ENCODE results near the gene THUMPD3.
A peak's percentile ranks its signal among the peaks of the same experiment; 100 is the strongest.

THUMPD3 gene

DNA sequence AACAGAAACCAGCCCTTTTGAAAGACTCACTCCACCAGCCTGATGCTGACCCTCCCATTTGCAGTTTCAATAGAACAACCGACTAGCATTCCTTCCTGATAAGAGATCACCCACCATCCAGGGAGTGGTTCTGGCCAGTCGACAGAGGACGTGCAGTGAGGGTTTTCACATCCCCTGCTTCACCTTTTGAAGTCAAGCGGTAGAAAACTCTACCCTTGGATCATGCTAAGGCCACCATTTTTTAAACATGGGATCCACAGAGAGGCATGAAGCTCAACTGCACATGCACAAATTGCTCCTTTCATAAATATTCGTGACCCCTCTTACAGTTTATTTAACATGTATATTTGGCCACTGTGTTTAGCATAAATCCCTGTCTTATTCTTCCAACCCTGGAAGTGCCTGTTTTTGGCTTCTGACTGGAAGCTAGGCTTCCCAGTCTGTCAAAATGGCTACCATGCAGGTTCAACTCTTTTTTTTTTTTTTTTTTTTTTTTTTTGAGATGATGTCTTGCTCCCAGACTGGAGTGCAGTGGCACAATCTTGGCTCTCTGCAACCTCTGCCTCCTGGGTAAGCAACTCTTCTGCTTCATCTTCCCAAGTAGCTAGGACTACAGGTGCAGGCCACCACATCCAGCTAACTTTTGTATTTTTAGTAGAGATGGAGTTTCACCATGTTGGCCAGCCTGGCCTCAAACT is 1.0 kb upstream of the THUMPD3 start:
- no peak for DNase-seq

DNA sequence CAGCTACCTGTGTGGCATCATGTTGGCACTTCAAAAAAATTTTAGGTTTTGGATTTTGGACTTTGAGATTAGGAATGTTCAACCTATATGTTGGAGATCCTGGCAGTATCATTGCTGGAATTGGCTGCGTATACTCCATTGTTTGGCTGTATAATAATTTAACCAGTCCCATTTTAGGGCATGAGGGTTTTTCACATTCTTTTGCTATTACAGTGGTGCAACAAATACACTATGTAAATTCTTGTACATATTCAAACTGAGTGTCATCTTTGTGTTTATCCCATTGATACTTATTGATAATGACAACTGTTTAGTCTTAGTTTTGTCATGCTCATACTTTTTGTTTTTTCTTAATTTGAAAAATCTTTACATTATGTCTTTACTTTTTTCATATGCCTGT is 6.7 kb downstream of the THUMPD3 start:
- no peak for DNase-seq

DNA sequence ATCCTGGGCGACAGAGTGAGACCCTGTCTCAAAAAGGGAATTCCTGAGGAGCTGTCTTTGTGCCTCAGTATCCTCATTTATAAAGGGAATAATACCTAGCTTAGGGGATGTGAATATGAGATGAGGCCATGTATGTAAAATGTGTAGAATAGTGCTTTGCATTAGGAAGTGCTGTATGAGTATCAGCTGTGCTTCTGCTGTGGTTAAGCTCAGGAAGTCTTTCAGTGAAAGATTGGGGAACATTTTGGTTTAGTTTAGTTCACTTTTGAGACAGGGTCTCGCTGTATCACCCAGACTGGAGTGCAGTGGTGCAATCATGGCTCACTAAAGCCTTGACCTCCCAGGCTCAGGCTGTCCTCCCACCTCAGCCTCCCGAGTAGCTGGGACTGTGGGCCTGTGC is 10.6 kb downstream of the THUMPD3 start:
- no peak for DNase-seq

DNA sequence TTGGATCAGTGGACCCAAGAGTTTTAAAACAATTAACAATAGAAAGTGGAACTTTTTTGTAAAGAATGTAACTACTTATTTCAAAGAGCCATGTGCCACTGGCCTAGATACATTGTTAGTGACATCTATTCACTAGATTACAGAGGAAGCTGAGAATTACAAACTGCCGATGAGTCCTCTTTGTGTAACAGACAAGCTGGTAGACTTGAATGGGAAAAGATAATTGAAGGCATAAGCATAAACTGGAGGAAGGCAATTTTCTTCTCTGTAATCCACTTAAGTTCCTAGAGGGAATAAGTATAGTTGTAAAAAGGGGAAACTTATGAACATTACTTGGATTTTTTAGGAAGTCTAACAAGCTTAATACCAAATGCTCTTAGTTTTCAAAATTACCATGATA is 15.1 kb downstream of the THUMPD3 start:
- no peak for DNase-seq

DNA sequence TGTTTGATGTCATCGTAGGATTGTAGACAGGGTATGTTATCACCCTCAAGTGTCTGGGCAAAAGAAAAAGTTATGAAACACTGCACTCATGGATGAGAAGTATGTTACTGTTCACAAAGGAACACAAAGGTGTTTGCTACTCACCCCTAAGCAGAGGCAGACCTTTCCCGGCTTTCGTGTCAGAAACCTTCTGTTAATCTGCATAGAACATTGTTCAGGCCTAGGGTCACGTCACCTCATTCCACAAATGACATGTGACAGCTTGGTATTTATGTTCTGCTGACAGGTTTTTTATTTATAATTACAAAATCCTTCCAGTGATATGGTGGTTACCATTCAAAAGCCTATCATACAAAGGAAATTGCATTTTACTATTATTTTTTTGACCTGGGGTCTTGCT is 16.5 kb downstream of the THUMPD3 start:
- no peak for DNase-seq

DNA sequence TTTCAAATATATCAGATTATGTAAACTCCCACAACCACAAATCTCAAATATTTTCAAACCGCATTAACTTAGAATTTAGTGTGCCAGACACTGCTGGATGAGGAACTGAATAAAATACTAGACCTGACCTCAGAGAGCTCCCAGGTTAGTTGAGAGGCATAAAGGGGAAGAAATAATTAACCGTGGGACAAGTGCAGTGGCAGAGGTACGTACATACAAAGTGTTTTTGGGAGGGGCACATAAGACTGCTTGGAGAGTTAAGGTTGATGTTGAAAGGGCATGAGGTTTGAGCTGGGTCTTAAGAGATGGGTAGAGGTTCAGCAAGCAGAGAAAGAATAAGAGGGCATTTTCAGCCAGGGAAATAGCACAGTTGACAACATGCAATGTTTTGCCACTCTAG is 17.2 kb downstream of the THUMPD3 start:
- DNase-seq, result no peak

DNA sequence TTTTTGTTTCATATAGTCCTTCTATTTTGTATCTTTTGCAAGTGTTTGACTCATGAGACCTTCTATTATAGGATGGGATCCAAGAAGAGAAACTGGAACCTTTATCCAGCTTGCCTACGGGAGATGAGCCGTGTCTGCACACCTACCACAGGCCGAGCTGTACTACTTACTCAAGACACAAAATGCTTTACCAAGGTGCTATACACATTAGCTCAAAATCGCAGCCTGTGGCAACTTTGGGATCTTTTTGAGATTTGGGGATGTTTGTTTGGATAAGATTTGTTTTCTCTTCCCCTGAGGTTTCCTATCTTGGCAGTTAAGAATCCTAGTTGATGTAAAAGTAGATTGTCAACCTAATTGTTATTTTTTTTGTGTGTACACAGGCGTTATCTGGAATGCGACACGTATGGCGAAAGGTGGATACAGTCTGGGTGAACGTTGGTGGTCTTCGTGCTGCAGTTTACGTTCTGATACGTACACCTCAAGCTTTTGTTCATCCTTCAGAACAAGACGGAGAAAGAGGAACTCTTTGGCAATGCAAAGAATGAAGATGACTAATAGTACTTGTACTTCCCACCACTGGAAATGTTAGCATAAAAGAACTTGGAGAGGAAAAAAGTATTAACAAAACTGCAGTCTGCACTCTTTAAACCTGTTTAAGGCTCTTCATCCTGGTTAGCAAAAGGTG is 21.4 kb downstream of the THUMPD3 start:
- peak; percentile 28 for DNase-seq

DNA sequence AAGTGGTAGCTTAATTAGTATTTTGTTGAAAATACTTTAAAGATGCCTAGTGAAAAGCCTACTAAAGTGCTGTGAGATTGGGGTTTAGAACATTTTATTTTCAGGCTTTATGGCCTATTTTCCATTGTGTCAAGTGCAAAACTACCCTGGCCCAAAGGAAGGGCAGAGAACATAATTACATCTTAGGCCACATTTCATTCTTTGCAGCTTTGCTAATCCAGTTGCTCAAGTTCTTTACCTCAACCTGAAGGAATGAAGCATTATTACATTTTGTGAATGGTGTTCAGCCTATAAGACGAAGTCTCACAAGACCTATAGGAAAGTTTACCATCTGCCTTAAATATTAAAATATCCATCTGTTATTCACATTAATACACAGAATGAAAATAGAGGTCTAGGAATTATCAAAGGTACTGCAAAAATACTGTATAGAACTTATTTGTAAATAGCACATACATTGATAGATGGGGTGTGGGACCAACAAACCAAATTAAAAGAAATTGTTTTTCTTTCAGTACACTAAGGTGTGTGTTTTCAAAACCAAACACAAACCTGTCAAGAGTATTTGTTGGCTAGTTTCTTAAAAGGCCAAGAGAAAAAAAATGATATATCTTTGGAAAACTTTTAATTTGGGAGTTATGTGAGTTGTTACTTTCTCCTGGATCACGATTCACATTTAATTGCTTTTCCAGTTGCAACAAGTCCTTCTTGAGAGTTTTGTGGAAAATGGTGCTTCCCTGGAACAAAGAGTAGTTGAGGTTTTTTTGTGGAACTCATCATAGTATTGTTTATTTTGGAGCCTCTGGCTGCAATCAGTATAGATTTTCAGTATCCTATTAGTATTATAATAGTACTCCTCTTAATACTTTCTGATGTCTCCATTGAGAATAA is 22.6 kb downstream of the THUMPD3 start:
- no peak for DNase-seq

DNA sequence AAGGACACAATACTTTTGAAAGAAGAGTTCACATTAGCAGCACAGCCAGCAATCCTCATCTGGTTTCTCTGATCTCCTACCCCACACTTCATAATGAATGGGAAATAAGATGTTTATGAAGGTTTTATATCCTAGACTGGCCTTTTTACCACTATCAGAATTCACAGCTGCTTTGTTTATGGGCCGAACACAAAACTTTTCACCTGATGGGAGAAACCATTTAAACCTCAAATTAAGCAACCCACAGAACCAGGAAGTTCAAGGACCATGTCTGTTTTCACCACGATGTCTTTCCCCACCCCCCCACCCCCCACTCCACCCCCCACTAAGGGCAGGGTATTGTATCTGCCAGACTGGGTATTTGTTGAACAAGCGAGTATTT is 23.2 kb downstream of the THUMPD3 start:
- DNase-seq, result no peak

DNA sequence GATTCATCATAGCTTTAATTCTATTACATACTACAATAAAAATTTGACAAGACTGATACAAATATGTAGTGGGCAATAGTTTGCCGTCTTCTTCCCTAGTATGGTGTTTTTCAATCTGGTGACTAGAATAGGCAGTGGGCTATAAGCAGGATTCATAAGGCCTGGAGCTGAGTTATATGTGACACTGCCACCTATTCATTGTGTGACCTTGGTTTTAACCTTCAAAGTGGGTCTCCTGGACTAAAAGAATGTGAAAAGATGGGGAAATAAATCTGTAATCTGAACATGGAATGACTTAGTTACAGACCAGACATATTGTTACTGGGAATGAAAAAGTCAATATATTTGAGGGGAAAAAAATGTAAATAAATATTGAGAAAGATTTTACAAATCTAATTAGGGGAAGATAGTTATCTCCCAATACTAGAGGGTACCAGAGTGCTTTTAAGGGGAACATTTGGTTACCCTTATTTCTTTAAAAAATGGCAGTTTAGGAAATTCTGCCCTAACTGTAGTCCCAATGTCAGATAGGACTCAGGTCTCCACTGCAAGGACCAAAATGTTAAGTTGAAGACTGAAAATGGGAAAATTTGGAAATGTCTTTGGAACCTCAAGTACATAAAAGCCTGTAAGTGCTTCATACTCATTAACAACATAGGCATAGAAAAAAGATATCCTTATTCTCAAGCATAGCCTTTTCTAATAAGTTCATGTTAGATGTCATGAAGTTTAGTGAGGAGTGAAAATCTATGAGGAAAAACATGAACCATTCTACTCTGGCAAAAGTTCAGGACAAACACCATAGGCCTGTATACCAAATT is 23.9 kb downstream of the THUMPD3 start:
- DNase-seq, result no peak

DNA sequence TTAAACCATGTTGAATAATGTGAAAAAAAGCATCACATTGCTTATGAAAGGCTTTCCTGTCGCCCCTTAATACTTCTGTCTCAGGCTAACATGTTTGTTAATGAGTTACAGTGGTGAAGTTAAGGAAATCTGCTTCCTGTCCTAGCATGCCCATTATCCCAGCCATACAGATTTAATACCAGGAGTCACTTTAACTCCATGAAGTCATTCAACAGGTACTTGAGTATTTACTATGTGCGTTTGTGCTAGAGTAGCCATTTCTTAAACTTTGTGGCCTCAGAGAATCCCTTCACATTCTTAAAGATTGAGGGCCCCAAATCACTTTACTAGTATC is 24.4 kb downstream of the THUMPD3 start:
- no peak for DNase-seq

DNA sequence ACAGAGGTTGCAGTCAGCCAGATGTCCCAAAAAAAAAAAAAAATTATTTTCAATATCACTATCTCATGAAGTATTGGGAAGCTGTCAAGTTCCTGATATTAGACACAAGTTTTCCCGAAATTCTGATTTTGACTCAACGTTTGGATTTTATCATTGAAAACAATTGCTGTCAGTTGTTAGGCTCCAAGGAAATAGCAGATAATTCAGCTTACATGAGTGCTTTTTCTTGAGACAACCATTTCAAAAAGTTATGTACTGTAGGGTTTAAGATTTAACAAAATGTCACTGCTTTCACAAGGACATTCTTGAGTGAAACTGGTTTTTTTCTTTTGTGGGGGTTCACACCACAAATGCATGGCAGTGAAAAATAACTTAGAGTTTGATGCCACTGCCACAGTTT is 25.3 kb downstream of the THUMPD3 start:
- DNase-seq, result no peak

DNA sequence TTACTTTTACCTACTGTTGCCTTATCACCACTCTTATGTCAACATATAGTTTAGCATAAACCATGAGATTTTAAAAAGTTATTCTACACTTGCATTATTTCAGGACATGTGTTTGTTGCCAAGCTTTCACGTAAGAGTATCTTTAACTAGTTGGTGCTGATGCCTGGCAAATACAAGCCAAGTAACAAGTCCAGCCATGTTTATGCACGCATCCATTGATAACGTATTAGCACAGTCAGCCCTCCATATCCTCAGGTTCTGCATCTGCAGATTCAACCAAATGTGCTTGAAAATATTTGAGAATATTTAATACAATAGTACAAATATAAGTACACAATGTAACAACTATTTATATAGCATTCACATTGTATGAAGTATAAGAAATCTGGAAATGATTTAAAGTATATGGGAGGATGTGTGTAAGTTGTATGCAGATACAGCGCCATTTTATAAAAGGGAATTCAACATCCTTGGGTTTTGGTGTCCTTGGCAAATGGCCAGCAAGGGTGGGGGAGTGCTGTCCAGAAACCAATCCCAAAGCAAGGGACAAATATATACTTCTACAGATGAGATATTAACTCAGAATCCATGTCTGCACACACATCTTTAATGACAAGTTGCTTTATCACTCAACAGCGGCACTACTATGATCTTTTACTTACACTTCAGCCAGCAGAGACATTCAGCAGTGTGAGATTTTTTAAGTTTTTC is 25.9 kb downstream of the THUMPD3 start:
- DNase-seq, result no peak

DNA sequence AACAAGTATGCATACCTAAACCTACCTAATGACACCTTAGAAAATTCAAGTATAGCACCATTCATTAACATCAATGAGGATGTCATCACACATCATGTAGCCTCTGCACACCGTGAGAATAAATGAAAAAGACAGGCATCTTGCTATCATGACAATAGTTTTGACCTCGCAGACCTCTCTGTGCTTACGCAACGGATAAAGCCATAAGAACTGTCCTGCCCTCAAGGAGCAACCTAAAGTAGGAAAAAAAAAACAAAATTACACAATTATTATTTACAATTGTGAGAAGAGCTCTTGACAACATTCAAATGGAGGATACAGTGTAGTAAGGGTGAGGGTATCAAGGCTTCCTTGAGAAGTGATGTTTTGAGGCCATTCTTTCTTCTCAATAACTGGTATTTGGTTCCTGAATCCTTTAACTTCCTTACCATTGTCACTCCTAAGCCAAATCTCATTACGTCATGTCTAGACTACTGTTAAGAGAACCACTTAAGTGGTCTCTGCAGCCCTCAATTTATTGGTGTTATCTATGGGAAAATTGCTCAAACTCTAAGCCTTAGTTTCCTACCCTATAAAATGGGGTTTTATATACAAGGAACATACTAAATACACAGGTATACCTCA is 27.5 kb downstream of the THUMPD3 start:
- DNase-seq, result no peak

DNA sequence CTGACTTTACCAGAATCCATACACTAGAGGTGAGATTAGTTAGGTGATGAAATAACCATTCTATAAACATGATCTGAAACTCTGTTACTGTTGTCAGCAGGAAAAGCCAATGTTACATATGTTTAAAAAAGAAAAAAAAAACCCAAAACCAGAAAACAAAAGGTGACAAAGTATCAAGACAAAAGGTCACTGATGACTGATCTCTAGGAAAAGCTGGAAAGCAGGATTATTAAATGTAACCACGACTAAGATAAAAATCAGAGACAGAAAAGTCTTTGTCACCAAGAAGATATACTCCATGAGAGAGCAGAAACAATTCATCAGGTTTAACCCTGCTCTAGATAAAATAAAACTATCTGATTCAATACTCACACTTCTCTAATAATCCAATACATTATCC is 29.2 kb downstream of the THUMPD3 start:
- no peak for DNase-seq

DNA sequence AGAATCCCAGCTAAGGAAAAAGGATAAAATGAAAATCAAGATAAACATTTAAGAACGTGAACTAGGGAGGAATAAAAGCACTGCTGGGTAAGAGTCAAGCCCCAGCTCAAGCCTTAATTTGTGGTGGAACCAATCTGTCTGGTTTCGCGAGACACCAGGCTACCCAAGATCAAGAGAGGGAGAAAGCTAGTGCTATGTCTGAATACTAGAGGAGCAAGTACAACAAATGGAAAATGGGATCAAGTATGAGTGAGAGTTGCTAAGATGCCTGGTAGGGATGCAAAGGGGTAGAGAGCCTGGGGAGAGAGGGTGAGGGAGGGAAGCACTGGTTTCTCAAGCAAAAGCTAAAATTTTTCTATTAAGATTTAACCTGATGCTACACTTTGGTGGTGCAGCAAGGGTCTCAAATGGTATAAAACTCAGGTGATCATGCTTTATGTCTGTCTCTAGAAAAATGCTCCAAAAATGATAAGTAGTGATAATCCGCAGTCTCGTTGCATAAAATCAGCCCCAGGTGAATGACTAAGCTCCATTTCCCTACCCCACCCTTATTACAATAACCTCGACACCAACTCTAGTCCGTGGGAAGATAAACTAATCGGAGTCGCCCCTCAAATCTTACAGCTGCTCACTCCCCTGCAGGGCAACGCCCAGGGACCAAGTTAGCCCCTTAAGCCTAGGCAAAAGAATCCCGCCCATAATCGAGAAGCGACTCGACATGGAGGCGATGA is 32.9 kb downstream of the THUMPD3 start:
- no peak for DNase-seq

DNA sequence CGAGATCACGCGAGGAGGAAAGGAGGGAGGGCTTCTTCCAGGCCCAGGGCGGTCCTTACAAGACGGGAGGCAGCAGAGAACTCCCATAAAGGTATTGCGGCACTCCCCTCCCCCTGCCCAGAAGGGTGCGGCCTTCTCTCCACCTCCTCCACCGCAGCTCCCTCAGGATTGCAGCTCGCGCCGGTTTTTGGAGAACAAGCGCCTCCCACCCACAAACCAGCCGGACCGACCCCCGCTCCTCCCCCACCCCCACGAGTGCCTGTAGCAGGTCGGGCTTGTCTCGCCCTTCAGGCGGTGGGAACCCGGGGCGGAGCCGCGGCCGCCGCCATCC is 33.4 kb downstream of the THUMPD3 start:
- DNase-seq, result peak; percentile 98

DNA sequence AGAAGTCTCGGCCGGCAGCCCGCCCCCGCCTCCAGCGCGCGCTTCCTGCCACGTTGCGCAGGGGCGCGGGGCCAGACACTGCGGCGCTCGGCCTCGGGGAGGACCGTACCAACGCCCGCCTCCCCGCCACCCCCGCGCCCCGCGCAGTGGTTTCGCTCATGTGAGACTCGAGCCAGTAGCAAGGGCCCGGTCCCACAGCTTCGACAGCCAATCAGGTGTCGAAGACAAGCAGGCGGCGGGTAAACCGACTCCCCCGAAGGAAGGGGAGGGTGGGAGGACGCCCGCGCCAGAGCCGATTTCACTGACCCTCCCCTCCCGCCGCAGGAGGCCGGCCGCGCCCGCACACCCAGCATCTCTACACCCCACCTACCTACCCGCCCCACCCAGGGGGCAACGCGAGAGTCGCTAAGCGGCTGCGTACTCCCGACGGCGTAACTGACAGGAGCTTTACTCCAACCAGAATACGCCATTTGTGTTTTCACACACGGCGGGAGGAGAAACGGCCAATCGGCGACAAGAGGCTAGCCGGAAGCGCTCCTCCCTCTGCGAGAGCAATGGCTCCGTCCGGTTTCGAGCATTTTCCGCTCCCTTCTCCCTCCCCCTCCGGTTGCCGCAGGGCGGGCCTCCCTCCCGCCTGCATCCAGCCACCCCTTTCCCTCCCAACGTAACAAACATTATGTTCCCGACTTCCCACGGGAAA is 33.9 kb downstream of the THUMPD3 start:
- DNase-seq, result peak; percentile 100

DNA sequence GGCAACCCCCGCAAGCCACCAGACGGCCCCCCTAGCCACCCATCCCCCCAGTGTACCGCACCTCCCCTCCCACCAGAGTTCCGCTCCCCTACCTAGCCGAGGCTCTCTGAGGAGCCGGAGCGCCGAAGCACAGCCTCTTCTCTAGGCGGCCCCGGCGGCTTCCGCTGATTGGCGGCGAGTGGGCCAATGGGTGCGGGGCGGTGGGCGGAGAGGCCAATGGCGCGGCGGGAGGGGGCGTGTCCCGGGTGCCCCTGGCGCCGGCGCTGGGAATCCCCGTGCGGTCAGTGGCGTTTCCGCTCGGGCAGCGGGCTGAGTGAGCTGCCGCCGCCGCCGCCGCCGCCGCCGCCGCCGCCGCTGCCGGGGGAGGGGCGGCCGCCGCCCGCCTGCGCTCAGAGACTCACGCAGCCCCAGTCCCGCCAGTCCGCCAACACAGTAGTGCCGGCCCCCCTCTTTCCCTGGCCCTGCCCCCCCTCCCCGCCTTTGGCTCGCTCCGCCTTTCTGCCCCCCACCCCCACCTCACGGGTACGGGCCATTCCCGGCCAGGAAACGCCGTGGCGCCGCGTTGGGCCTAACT is 34.6 kb downstream of the THUMPD3 start, which contains the start of gene SETD5:
SETD5 (plus strand) TSS at position 284 of the 574 bp plus-strand sequence. CDS start 31,324 bp downstream, outside the sequence.
- DNase-seq, result peak; percentile 98
